MM.1S (cell line): ENCODE results near the gene TNK1.

Experiments used
- CTCF ChIP-seq: fragments of 300-600 bp; sonication (generic); IDR thresholded peaks from 2 replicates; pipeline ENCODE4 v1.5.1; 2016; ENCODE audit warnings: antibody characterized with exemption, low read length, mixed read lengths
- EZH2 ChIP-seq: fragments of 300-600 bp; sonication (generic); optimal IDR thresholded peaks from 2 replicates; pipeline ENCODE3; 2017; ENCODE audit warnings: low read depth, mild to moderate bottlenecking, antibody characterized with exemption, low read length, mixed read lengths
- EZH2phosphoT487 ChIP-seq: fragments of 300-600 bp; sonication (generic); IDR thresholded peaks from 2 replicates; pipeline ENCODE4 v1.6.1; 2018; ENCODE audit warnings: antibody characterized with exemption, low read length

GRCh38 chr17:7383742-7384488, 3.0 kb downstream of the TNK1 start:
- no peak for TF ChIP-seq CTCF
- TF ChIP-seq EZH2 = no peak
- no peak for TF ChIP-seq EZH2phosphoT487
